Measurements from ENCODE around the gene TCEAL4.

GRCh38 chrX:103549916-103550315 is 35.4 kb upstream of the TCEAL4 start:
- TF ChIP-seq POLR2A (IDR thresholded peaks at IDR 0.05) (no peak), CTCF (IDR thresholded peaks at IDR 0.05) (no peak)
